Superior temporal gyrus (tissue), 1 donor: ENCODE measurements around the gene PTGR3.

ENCODE experiments used
- DNase-seq: peaks from one replicate; pipeline ENCODE4 v3.0.0-alpha.2; 2016; ENCODE audit errors: extremely low spot score

The PTGR3 gene

DNA sequence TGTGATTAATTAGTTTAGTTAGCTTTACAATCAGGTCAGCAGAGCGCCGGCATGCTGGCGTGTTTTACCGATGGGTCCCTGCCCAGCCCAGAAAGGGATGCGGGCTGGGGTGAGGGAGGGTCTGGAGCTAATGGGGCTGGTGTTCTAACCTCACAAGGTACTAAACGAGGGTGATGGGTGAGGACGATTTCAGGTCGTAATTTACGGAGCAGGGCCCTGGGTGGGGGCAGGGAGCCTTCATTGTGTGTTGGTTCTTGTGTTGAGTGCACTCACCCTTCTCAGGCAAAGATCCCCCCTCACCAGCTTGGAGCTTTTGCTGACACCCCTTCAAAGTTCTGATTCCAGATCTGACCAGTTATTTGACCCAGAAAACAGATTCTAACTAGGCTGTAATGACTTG, 39.5 kb downstream of the PTGR3 start:
- DNase-seq: no peak

DNA sequence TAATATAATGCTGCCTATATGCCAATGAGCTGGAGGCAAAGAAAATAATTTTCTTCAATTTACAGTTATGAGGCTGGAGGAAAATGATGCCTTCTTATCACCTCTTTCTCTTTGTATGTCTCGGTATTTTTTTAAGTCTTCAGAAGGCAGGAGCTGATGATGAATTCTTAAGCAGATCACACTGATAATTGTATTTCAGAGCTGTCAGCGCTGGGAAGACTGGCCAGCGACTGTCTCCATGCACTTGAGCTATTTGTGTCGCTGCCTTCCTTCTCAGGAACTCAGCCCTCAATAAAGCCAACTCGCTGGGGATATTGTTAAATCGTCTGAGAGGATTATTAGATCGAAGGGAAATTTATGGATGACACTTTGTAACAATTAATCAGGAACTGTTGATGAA, 40.3 kb downstream of the PTGR3 start:
- no peak for DNase-seq

DNA sequence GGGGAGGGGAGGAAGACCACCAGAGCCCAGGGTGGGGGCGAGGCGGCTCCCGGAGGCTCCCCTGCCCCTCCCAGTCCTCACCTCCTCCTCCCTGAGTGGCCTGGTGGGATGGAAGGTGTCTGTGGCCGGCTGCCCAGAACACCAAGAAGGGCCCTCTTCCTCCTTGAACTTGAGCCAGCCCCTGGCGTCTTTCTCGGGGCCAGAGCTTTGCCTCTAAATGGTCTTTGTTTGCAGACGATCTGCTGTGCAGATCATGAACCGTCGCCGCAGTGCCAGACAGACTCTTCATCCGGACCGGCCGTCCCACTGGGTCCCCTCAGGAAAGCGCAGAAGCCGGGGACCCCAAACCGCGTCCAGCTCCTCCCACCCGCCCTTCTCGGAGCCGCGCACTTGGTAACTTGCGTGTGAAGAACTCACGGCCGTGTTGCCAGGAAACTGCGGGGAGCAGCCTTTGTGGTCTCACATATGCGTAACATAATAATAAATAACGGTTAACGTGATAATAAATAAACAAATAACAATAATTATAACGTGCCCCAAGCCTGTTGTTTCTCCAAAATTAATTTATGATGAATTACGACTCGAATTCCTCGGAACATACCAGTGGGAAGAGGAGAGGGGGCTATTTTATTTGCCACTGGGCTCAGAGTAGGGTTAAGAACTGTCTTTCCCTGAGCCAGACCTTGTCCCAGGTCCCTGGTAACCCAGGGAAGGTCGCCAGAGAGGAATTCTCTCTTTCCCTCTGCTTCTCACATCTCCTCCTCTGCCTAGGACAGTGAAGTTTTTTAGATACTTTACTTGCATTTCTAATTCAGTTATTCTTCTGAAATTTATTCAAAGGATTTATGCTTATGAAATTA, 41.0 kb downstream of the PTGR3 start:
- DNase-seq: no peak

DNA sequence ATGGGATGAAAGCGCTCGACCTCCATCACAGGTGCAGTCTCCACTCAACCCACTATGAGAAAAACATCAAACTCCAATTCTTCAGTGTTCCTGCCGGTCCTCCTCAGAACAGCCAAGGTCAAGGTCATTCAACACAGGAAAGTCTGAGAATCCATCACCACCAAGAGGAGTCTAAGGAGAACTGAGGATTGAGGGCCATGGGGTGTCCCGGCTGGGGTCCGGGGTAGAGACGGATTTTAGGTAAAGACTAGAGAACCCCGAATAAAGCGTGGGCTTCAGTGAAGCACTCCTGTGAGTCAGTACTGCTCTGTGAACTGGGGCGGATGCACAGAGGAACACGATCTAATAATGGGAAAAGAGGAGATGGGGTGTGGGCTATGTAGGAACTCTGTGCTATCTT, 41.8 kb downstream of the PTGR3 start:
- no peak for DNase-seq

GRCh38 chr18:75165926-75166325, 43.0 kb downstream of the PTGR3 start:
- no peak for DNase-seq

DNA sequence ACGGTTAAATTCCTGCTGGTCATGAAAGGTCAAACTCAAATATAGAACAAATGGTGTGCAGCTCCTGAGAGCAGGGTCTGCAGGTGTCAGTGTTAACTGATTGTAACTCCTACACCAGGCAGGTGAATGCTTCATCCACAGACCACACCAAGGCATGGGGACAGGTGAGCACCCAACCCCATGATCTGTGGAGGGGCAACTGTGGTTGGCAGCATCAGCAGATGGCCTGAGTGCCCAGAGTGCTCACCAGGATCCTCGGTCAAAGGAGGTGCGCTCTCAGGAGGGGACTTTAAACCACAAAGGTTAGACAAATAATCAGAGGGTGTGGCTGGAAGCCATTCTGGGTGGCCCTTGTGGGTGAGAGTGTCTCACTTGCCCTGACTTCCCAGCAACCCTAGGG, 44.5 kb downstream of the PTGR3 start:
- no peak for DNase-seq

GRCh38 chr18:75163736-75164135, 45.2 kb downstream of the PTGR3 start:
- no peak for DNase-seq

- no peak for DNase-seq
Observed at GRCh38 chr18:75162978-75163377, 46.0 kb downstream of the PTGR3 start.

GRCh38 chr18:75162467-75162866, 46.5 kb downstream of the PTGR3 start:
- DNase-seq: no peak

DNA sequence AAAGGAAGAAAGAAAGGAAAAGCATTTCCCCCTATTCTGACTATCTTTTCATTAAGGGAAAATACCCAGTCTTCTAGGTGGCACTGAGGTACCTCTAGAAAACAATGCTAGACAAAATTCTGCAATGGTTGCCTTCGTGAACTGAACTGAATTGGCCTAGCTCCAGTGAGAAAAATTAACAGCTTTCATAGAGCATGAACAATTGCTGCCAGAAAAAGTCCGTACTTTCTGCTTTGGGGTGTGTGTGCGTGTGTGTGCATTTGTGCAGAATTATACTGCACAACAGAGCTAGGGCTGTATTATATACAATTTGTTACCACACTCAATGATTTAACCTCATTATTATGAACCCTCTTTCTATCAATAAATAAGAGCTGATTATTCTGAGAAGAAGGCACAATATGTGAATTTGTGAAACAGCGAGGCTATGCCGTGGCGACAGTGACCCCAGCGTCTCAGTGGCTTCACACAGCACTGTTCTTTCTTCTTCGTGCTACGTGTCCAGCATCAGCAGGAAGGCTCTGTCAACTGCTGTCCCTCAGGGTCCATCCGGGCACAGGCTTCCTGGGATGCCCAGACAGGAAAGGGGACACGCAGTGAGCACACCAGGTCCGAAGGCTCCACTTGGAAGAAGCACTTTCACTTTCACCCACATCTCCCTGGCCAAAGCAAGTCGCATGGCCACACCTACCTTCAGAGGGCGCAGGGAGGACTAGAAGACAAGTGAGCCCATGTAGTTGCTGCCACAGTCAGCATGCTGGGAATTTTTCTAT, 47.5 kb downstream of the PTGR3 start:
- peak; percentile 27 for DNase-seq

DNA sequence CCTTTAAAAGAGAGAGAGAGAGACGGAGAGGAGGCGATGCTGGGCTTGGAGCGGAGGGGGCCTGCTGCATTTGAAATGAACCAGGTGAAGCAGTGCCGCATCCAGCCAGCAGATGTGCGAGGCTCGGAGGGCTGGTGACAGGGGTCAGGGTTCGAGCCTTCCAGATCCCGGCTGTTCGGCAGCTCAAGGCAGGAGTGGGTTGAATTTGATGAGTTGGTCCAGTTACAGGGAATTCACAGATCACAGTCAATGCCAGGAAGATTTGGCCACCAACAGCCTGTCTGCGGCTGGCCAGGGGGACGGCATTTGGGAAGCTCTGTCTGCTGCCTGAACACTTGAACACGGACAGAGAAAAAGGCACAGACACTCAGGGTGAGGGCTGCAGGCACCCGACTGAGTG, 48.6 kb downstream of the PTGR3 start:
- peak; percentile 14 for DNase-seq

GRCh38 chr18:75159646-75160356, 49.1 kb downstream of the PTGR3 start:
- peak; percentile 18 for DNase-seq

- DNase-seq: no peak
Observed at GRCh38 chr18:75159238-75159518, 49.8 kb downstream of the PTGR3 start.
